ENCODE measurements around the gene CCDC146.

Gene CCDC146

GRCh38 chr7:77295549-77295948 lies 173.1 kb downstream of the CCDC146 start:
- DNase-seq, result no peak

DNA sequence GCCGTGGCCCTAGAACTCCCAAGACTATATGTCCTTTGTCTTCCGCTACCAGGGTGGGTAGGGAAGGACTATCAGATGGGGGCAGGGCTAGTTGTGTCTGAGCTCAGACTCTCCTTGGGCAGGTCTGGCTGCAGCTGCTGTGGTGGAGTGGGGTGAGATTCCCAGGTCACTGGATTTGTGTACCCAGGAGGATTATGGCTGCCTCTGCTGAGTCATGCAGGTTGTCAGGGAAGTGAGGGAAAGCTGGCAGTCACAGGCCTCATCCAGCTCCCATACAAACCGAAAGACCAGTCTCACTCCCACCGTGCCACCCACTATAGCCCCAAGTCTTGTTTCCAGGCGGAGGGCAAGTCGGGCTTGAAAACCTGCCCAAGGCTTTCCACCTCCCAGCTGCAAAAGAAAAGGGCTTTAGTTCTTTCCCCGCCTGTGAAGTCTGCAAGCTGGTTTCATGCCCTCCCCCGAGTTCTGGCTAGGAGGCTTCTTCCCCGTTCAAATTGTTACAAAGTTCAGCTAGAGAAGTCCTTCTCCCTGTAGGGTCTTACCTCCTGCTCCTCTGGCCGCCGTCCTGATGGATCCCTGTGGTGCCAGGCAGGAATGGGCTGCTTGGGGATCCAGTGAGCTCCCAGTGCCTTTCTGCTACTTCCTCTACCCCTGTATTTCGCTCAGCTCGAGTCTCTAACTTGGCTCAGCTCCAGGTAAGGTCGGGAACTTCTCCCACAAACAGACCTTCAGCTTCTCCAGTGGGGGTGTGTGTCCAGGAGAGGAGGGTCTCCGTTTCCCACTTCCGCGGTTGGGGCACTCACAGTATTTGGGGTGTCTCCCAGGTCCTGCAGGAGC lies 184.0 kb downstream of the CCDC146 start:
- DNase-seq, result no peak

- no peak for DNase-seq
These were observed 186.4 kb downstream of the CCDC146 start for GRCh38 chr7:77308792-77309191.

DNA sequence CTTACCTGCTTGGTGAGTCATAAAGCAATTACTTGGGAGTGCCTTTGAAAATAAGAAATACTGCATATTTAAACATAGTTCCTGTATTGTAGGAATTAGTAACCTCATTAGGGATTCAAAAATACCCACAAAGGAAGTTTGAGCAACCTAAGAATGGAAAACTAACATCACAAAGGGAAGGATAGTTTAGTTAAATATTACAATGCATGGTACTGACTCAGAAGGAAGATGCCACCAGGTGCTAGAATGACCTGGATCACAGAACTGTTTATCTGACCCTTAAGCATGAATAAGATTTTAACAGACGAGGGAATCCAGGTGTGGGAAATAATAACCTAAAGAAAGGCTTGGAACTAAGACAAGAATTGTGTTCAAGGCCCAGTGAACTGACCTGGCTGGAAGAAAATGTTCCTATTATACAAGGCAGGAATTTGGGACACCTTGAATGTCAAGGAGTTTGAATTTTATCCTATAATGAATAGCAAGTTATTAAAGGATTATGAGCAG lies 187.4 kb downstream of the CCDC146 start:
- no peak for DNase-seq

GRCh38 chr7:77310982-77311381 lies 188.6 kb downstream of the CCDC146 start:
- no peak for DNase-seq

GRCh38 chr7:77313085-77313484 lies 190.7 kb downstream of the CCDC146 start:
- DNase-seq, result no peak

DNA sequence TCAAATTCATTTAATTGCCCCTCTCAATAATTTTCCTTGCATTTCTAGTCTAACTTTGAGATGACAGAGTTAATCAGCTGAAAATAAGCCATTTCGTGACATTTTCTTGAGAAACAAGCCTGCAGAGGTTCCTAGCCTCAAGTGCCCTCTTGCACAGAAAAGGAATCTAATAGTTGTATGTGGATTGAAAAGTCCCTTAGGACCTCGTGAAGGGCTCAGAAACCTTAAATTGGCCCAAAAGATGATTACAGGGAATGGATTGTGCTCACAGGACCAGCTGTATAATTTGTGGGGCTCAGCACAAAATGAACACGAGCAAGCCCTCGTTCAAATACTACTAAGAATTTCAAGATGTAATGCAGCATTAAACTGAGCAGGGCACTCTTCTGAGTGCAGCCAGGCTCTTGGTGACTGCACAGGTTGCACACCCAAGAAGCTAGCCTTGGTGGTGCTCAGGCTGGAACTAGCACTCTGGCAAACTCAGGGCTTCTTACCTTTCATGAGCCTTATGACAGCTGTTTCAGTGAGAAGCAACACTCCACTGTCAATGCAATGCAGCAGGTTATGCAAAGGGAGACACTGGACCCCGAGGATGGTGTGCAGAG lies 191.6 kb downstream of the CCDC146 start:
- no peak for DNase-seq

GRCh38 chr7:77315182-77315591 lies 192.8 kb downstream of the CCDC146 start:
- no peak for DNase-seq

DNA sequence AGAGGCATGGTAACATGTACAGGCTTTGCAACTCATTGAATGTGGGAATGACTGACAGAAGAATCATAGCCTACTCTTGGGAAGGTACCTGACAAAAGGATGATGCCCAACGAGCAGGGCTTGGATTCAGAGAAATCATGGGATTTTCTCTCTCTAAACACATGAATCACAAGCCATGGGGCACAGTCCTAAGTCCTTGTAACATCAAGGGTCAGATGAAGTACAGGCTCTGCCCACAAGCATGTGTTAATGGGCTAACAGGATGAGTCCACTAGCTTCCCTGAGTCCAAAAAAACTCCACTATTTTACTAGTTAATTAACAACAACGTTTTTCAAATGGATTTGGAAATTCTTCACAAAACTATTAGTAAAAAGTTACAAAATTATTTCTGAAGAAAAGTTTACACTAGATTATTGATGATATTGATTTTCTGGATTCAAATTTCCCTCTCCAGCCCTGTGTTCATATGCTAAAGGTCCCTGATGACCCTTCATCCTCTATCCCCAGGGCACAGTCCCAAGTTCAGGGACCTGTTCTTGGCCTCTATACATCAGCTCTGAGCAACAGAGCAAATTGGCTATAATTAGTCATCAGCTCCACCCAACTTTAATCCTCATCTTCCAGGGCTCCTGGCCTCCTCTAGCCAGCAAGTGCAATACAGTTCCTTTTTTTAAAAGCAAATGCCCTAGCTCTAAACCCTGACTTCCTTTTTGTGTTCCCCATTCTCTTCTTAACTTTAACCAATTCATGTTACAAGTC lies 194.0 kb downstream of the CCDC146 start:
- no peak for DNase-seq

- no peak for DNase-seq
These were observed 195.6 kb downstream of the CCDC146 start for GRCh38 chr7:77318019-77318418.

DNA sequence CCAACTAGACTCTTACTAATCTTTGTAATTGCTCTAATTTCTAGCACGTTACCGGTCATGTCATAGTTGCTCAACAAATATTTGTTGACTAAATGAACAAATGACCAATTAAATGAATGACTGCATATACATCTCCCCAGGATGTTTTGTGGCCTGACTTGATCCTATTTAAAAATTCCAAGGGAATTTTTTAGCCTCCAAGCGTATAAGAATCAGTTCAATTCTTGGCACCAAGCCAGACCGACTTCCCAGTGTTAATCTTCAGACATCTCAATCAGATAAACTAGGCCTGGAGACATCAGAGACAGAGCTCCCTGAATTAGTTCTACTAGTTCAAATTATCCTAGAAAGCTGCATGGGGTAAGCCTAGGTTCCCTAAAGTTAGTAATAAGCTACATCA lies 197.7 kb downstream of the CCDC146 start:
- DNase-seq, result no peak

DNA sequence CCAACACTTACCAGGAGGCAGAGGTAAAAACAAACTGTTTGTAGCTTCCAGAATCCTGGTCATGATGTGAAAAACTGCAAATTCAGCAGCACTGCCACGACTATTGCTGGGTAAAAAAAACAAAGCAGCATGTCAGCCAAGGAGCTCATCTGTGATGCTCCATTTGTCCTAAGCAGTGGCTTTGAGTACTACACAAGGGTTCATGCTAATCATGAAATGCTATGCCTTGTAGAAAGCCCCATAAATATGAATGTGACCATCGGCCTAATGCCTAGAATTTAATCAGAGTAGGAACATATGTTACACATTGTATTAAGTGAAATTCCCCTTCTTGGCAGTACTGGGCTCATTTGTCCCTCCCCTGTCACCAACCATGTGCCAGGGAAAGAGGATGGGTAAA lies 198.3 kb downstream of the CCDC146 start:
- no peak for DNase-seq

- DNase-seq, result no peak
These were observed 198.9 kb downstream of the CCDC146 start for GRCh38 chr7:77321300-77321699.

DNA sequence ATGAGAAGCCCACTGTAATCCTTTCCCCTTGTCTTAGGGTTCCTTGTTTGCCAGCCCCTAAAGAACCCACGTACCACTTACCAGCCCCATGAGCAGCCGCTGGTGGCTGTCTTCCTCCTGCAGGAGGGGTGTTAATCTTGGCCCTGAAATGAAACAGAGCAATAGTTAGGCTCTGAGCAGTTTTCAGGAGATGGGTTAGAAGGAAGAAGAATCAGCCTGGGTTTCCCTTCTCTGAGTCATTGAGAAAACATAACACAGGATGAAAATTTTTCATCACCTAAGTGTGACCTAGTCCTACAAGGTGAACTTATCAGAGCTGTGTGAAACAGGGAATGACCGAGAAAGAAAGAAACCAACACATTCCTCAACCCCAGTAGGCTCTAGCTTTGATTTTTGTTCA lies 203.7 kb downstream of the CCDC146 start:
- no peak for DNase-seq

DNA sequence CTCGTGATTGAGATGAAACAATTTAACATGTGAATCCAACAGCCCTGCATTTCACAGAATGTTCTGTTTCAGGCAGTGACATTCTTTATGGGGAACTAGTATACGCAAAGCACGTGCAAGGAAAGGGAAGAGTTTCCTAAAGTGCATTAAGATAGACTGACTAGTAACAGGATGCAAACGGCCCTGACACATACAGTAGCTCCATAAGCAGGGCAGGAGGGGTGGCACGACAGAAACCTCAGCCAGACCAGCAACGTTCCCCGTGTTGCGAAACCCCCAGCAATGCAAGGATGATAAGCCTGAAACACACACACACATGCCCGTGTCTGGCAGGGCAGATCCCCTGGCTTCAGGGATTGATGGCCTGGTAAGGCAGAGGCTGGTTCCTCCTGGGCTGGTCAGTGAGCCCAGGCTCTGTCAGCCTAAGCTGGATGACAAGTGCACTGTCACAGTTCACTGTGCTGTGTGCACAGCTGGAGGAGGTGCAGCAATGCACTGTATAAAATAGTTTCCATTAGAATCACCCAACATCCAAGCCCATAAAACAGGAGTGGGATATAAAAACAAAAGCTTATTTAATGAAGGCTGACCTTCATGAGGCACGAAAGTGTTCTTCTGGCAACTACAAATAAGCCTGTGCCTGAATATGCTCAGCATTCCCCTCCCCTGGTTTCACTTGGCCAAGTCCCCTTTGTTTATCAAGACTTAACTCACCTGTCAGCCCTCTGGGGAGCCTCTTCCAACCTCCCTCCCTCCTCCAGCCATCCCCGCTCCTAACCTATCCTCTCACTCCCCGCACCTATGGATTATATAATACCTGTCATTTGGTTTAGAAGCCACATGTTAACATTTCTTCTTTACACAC lies 204.9 kb downstream of the CCDC146 start:
- no peak for DNase-seq

DNA sequence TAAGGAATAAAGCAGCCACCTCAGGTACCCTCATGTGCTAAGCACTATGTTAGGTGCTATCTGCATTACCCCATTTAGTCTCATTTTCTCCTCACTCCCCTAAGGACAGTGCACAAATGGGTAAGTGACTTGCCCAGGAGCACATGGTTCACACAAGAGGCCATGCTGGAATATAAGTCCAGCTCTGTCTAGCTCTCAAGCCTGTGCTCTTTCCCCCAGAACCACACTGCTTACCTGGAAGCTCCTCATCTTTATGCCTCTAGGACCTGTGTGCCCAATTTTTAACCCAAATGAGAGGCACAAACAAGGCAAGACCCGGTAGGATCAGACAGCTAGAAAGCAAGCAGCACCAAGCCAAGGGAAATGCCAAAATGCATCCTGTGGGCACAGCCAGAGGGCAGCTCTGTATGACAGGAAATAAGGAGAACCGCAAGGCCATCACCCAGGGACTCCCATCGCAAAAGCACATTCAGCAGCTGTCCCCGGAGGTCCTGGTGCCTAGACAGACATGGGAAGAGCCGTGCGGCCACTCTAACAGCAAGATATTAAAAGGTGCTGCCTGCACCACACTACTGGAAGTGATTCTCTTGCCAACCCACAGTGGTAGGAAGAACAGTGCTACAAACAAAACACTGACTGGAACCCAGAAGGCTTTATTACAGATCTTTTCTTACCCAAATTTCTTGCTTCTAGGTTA lies 205.7 kb downstream of the CCDC146 start:
- no peak for DNase-seq

DNA sequence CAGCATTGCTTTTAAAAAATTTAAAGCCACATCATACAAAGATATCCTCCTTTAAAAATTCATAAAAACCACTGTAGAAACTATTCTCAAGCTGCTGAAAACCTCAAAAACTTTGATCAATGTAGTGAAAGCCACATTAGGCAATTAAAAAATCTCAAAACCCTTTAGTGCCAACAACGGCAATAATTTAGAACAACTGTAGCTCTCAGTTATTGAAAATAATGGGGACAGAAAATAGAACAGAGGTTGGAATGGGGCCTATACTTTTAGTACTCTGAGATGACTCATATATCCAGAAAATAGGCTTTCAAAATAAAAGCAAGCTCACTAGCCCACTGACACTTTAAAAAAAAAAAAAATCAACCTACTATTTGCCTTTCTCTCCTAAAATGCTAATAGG lies 206.3 kb downstream of the CCDC146 start:
- DNase-seq, result no peak

DNA sequence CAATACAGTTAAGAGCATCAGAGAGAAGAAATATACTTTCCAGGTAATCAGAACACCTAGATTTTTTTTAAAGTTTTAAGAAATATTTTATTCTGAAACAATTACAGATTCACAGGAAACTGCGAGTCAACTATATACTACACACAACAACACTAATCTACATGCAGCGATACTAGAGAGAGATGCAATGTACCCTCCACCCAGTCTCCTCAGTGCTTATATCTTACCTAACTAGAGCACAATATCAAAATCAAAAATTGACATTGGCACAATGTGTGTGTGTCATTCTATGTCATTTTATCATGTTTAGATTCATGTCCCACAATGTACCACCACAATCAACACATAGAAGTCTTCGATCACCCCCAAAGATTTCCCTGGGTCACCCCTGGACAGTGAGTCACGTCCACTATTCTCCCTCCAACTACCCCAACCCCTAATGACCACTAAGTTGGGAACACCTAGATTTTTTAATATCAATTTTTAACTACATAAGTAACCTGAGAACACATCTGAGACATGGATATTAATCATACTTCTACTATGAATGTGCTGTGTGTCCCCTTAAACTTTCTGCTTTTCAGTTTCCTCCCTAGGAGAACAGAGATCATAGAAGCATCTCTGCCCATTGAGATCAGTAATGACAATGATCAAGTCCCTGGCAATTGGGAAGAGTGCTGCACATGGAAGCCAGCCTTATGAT lies 207.2 kb downstream of the CCDC146 start:
- no peak for DNase-seq

- peak; percentile 63 for DNase-seq
These were observed 207.9 kb downstream of the CCDC146 start for GRCh38 chr7:77330169-77330882.

GRCh38 chr7:77331938-77332695 lies 209.7 kb downstream of the CCDC146 start:
- peak; percentile 72 for DNase-seq

Data from NCI-H2029 treated with DMSO at 0.1 percent for 48 hours (cell line).